Left lung (tissue), 10 donors: ENCODE data around the gene MADD. TPM values are rescaled to one million over a fixed set of nuclear protein-coding genes. Genes with fewer than 3 reads are reported as not detected.

Source experiments
- ATAC-seq: fragments of 200-7000 bp; cut with Tn5 transposase; one replicate; pipeline ENCODE4 v1.9.1; 2020; ENCODE audit warnings: moderate library complexity
- DNase-seq, 4 donors: peaks; one replicate each; pipeline ENCODE4 v3.0.0-alpha.2; 2013 to 2020
- H3K27ac ChIP-seq, 2 donors: fragments of 200-600 bp; sonication (generic) in 1 of 2; one replicate each; pipeline versions ENCODE4 v1.5.0 to v1.8.0; 2020 to 2021
- H3K27me3 ChIP-seq, 2 donors: fragments of 200-600 bp; sonication (generic) in 1 of 2; one replicate each; pipeline versions ENCODE4 v1.5.0 to v1.8.0; 2020 to 2021
- H3K36me3 ChIP-seq, 2 donors: fragments of 200-600 bp; sonication (generic) in 1 of 2; one replicate each; pipeline versions ENCODE4 v1.5.0 to v1.8.0; 2020 to 2021
- H3K4me1 ChIP-seq, 2 donors: fragments of 200-600 bp; one replicate each; pipeline ENCODE4 v1.8.0; 2021
- H3K4me3 ChIP-seq, 2 donors: fragments of 200-600 bp; sonication (generic) in 1 of 2; one replicate each; pipeline versions ENCODE4 v1.5.0 to v1.8.0; 2020 to 2021; ENCODE audit warnings: mild to moderate bottlenecking in 1 of 2
- H3K9me3 ChIP-seq, 2 donors: fragments of 200-600 bp; sonication (generic) in 1 of 2; one replicate each; pipeline versions ENCODE4 v1.5.0 to v1.8.0; 2020 to 2021
- intact Hi-C, 2 donors: fragments of 100-400 bp; cut with DNase I; formaldehyde crosslinking; loops; one replicate each; pipeline versions ENCODE4 v1.11.2 to v1.14.2; 2022
- polyA plus RNA-seq, 6 donors: library from polyadenylated mRNA; unstranded; fragments of 120-200 nt; gene quantifications; one replicate each; pipeline ENCODE4 v1.2.1, GENCODE V29; 2013; ENCODE audit not compliant: insufficient read length in 6 of 6
- total RNA-seq, 2 donors: library from RNA; stranded (reverse); fragmentation: NEBNext Ultra II Directional; extraction: Animal tissue kit (Norgen Biotek cat#: 25700); gene quantifications; one replicate each; pipeline ENCODE4 v1.2.1, GENCODE V29; 2021
- TF ChIP-seq, protein P1 (sequence below), 2 donors: fragments of 200-600 bp; sonication (generic) in 1 of 2; IDR thresholded peaks; one replicate each; pipeline versions ENCODE4 v1.5.0 to v1.8.0; 2021; ENCODE audit warnings: antibody characterized with exemption in 2 of 2
- donor health status: DM: no; HTN: yes; CAD: no.
- donor health status: DM: no; HTN: no; CAD: no.

Gene MADD
- total and polyA plus RNA-seq, 8 donors: 33.0 to 53.8 (median 51.9) TPM

DNA sequence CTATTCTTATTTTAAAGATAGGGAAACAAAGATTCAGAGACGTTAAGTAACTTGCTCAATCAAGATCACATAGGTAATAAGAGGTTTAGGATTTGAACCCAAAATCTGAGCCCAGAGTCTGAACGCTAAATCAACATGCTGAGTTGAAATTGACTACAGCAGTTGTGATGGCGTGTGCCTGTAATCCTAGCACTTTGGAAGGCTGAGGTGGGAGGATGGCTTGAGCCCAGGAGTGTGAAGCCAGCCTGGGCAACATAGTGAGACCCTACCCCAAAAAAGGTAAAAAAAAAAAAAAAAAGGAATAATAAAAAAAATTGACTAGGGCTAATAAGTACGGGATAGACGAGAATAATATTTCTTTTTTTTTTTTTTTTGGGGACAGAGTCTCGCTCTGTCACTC lies 13.6 kb upstream of the MADD start:
- H3K36me3 ChIP-seq: peaks cover 0 to 2% of the 10 kb centered on the region in 2 donors
- H3K27ac ChIP-seq: no peak overlapping the region
- H3K27me3 ChIP-seq: no peaks in the 10 kb centered on the region
- intact Hi-C loops: no loop called here
- peaks cover 11 to 60% of the 10 kb centered on the region in 2 donors for H3K4me1 ChIP-seq
- ATAC-seq: no peak
- H3K9me3 ChIP-seq: no peaks in the 10 kb centered on the region
- H3K4me3 ChIP-seq: no peak overlapping the region
- TF ChIP-seq, protein P1, sequence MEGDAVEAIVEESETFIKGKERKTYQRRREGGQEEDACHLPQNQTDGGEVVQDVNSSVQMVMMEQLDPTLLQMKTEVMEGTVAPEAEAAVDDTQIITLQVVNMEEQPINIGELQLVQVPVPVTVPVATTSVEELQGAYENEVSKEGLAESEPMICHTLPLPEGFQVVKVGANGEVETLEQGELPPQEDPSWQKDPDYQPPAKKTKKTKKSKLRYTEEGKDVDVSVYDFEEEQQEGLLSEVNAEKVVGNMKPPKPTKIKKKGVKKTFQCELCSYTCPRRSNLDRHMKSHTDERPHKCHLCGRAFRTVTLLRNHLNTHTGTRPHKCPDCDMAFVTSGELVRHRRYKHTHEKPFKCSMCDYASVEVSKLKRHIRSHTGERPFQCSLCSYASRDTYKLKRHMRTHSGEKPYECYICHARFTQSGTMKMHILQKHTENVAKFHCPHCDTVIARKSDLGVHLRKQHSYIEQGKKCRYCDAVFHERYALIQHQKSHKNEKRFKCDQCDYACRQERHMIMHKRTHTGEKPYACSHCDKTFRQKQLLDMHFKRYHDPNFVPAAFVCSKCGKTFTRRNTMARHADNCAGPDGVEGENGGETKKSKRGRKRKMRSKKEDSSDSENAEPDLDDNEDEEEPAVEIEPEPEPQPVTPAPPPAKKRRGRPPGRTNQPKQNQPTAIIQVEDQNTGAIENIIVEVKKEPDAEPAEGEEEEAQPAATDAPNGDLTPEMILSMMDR (IDR thresholded peaks at IDR 0.05): no peak
- no peak for DNase-seq

DNA sequence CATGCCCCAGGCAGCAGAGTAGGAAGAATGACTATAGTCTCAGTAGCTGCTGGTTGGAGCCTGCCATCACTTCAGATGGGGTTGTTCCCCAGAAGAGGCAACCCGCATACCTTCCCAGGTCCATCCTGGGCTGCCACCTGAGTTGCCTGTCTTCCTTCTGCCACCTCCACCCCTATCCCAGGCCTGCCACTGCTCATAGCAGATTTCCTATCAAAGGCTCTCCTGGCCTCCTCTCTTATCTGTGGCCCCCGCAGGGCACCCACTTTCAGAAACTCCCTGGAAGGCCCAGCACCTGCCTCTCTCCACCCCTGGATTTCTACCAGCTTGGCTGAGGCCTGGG lies 12.8 kb upstream of the MADD start:
- Histone ChIP-seq H3K27me3 (no peaks in the 10 kb centered on the region), H3K4me1 (peaks cover 11 to 60% of the 10 kb centered on the region in 2 donors), H3K9me3 (no peaks in the 10 kb centered on the region), H3K27ac (peak overlapping the region; percentile 69 to 72), H3K4me3 (peak overlapping the region; percentile 10 to 47), H3K36me3 (peaks cover 0 to 9% of the 10 kb centered on the region in 2 donors)
- intact Hi-C loops: no loop called here
- TF ChIP-seq, protein P1 (IDR thresholded peaks at IDR 0.05): no peak
- ATAC-seq: no peak
- no peak for DNase-seq

DNA sequence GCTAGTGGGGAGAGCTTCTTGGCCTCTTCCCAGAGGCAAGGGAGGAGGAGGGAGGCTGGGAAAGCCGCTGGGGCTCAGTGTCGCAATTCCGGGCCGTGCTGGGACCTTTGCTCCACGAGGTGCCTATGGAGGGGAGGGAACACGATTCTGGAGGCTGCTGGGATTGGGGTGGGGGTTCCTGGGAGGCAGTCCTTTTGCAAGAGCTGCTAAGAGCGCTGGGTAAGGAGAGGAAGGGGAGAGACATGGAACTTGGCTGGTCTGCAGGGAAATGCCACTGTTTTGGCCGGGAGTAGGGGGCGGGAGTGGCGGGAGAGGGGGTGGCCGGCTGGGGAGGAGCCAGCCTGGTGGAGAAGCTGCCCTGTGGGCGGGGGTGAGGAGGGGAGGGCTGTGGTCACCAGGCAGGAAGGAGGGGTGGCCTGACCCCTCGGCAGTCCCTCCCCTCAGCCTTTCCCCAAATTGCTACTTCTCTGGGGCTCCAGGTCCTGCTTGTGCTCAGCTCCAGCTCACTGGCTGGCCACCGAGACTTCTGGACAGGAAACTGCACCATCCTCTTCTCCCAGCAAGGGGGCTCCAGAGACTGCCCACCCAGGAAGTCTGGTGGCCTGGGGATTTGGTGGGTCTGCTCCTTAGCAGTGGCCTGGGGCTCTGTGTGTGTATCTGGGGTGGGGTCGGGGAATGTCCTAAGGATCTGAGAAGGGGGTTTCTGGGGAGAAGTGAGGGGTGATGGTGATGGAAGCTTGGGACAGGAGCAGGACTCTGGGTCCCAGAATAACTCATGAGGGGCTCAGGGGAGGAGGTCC lies 12.2 kb upstream of the MADD start, which contains the start of gene NR1H3:
NR1H3 (plus strand) TSS at position 480 of the 800 bp plus-strand sequence. CDS start 1,221 bp downstream, outside the sequence.
- Histone ChIP-seq H3K27me3 (no peaks in the 10 kb centered on the region), H3K36me3 (peaks cover 0 to 9% of the 10 kb centered on the region in 2 donors), H3K27ac (peak within 1 kb of the TSS; percentile 69 to 72), H3K4me1 (peaks cover 11 to 60% of the 10 kb centered on the region in 2 donors), H3K4me3 (peak within 1 kb of the TSS; percentile 10 to 47), H3K9me3 (no peaks in the 10 kb centered on the region)
- ATAC-seq: peak; percentile 80
- TF ChIP-seq, protein P1 (IDR thresholded peaks at IDR 0.05): peak in 1 of 2 donors; percentile 57
- DNase-seq: peak; percentile 87 to 97 (median 92)
- intact Hi-C loops: no loop called here

DNA sequence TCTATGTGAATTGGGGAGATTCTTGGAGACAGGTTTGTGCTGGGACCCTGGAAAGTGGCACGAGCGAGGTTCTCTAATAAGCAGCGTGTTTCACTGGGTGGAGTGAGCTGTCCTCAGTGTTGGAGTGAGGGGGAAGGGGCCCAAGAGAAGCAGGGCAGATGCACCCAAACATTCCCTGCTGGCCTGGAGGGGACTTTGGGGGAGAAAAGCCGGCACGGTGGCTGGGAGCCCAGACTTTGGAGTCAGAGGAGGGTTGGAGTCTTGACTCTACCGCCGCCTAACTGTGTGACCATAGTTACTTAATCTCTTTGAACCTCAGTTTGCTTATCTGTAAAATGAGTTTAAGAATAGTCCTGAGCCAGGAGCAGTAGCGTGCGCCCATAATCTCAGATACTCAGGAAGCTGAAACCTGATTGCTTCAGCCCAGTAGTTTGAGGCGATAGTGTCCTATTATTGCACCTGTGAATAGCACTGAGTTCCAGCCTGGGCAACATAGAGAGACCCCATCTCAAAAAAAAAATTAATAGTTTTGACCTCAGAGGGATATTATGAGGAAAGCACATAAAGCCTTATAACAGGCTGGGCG lies 11.5 kb upstream of the MADD start:
- TF ChIP-seq, protein P1 (IDR thresholded peaks at IDR 0.05): no peak
- DNase-seq (peak in 1 of 4 donors; percentile 33), ATAC-seq (no peak)
- Histone ChIP-seq H3K27ac (peak overlapping the region; percentile 69 to 72), H3K4me3 (peak overlapping the region; percentile 10 to 47), H3K36me3 (peaks cover 0 to 9% of the 10 kb centered on the region in 2 donors), H3K4me1 (peaks cover 11 to 58% of the 10 kb centered on the region in 2 donors), H3K27me3 (no peaks in the 10 kb centered on the region), H3K9me3 (no peaks in the 10 kb centered on the region)
- intact Hi-C loops: no loop called here
